HUDEP-2 (cell line): ENCODE data around the gene FAM47A.

Experiments used
- DNase-seq, 76 experiments: peaks; one replicate each; lab custom pipeline; 2025; ENCODE audit not compliant: unreplicated experiment in 76 of 76; lab: John Stamatoyannopoulos, UW

FAM47A gene

GRCh38 chrX:34132028-34132427 lies at the start of gene FAM47A:
TSS of gene FAM47A (minus strand) at chrX:34132314. CDS start at chrX:34132278, 36 bp downstream.
- no peak for DNase-seq

DNA sequence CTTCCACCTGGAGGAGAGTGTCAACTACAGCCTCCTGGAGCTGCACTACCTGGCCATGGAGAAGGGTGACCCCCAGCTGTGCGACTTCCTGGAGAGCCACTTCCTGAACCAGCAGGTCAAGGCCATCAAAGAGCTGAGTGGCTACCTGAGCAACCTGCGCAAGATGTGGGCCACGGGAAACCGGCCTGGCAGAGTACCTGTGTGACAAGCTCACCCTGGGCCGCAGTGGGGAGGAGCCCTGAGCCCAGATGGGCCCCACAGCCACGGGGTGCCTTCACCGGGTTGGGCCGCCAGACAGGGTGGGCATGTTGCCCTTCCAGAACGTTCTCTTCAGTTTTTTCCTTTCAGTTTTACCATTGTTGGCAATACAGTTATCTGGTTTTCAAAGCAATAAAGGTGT lies 15.2 kb upstream of the FAM47A start:
- DNase-seq = no peak

DNA sequence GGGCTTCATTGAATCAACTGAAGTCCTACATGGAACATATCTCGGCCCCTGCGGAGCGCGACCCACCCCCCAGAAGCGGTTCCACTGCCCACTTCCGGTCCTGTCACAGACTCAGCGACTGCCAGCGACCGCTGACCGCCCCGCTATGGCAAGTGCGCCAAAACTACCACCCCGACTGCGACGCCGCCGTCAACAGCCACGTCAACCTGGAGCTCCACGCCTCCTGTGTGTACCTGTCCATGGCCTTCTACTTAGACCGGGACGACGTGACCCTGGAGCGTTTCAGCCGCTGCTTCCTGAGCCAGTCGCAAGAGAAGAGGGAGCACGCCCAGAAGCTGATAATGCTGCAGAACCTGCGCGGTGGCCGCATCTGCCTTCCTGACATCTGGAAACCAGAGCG lies 14.8 kb upstream of the FAM47A start:
- DNase-seq = no peak

DNA sequence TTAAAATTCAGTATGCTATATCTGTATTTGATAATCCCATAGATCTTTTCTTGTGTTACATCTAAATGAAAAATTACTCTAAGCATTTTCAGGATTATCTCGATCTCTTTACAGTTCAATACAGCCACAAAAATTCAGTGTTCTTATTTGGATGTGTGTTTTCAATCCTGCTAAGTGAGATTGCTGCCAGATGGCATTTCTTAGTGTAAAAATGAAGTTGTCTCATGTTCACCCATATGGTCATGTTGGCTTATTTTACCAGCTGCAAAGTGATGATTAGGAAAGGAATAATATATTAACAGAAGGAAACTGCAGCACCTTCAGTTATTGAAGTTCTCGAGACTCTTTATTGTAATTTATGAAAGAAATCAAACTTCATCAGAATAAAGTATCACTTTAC lies 12.1 kb upstream of the FAM47A start:
- no peak for DNase-seq

DNA sequence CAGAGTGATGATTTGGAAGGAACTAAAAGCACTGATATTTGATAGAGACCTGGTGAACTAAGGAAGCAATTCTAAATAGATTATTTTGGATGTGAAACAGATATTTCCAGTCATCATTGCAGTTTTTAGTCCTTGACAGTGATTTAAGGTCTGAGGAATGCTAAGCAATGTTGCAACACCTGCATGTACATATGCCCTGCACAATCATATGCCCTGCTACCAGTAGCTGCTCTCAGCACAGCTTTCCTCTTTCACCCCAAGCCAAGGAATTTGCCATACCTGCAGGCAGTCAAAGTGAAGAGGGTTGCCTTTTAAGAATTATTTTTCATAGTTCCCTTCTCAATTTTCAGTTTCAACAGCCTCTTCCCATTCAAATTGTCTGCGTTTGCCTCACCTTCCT lies 8.7 kb upstream of the FAM47A start:
- DNase-seq = no peak

DNA sequence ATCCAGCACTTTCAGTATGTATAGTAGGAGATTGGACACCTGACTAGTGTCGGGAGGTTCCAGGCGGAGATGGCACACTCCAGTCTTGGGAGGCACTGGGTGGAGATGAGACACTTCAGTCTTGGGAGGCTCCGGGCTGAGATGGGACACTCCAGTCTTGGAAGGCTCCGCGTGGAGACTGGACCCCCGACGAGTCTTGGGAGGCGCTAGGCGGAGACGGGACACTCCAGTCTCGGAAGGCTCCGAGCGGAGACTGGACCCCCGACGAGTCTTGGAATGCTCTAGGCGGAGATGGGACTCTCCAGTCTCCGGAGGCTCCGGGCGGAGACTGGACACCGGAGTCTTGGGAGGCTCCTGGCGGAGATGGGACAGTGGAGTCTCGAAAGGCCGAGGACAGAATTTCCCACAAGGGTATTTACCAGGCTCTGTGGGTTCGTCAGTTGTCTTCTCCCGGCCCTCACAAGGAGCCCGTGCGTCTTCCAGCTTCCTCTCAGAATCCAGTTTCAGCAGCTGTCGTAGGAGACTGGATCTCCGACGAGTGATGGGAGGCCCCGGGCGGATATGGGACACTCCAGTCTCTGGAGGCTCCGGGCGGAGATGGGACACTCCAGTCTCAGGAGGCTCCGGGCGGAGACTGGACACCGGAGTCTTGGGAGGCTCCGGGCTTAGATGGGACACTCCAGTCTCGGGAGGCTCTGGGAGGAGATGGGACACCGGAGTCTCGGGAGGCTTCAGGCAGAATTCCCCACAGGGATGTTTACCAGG lies 952 bp downstream of the FAM47A start:
- DNase-seq = no peak

DNA sequence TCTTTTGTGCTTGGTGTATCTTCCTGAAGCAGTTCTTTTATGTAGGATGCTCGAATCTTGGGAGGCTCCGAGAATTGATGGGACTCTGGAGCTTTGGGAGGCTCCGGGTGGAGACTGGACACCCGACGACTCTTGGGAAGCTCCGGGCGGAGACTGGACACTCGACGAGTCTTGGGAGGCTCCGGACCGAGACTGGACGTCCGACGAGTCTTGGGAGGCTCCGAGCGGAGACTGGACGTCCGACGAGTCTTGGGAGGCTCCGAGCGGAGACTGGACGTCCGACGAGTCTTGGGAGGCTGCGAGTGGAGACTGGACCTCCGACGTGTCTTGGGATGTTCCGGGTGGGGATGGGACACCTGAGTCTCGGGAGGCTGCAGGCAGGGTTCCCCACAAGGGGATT lies 1.6 kb downstream of the FAM47A start:
- no peak for DNase-seq

DNA sequence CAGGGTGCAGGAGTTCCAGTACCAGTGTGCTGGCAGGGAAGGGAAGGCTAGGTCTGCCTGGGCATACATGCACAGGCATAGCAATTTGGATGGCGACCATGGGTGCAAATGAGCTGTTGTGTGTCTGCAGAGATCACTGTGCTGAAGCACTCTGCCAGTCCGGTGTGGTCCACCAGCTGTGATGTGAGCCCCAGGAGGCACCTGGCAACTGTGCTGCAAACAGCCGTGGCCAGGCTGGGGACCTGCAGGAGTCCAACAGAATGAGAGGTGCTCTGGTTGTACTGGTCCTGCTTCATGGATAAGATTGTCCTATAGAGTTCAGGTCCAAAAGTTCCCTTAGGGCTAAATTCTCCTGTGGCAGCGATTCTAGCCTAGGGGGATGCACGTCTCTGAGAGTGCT lies 6.1 kb downstream of the FAM47A start:
- DNase-seq = no peak

GRCh38 chrX:34119122-34119521 lies 13.0 kb downstream of the FAM47A start:
- DNase-seq = no peak

DNA sequence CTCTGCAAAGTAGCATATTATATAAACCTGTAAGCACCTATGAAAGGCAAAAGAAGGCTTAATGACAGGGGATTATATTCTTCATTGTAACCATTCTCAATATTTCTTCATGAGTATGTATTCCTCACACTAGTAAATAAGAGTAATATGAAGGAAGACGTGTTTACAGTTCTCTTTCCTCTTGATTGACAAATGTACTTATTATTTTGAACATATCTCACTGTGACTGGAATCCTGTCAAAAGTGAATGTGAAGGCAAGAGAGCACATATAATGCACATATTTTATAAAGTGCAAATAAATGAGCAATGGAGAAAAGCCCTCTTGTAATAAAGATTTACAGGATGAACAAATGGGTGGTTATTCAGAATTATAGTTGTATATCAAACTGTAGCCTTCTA lies 19.7 kb downstream of the FAM47A start:
- no peak for DNase-seq
